Stimulated activated CD8-positive, alpha-beta memory T cell treated with anti-CD3 and anti-CD28 coated beads, Interleukin-2, amount 100 ng/mL, for 48 hours (primary cell): ENCODE measurements around the gene ZFP2.

Experiments used
- DNase-seq, 2 donors: peaks; one replicate each; pipeline ENCODE4 v3.0.0-alpha.2; 2020; ENCODE audit warnings: low read depth in 2 of 2

Gene ZFP2

DNA sequence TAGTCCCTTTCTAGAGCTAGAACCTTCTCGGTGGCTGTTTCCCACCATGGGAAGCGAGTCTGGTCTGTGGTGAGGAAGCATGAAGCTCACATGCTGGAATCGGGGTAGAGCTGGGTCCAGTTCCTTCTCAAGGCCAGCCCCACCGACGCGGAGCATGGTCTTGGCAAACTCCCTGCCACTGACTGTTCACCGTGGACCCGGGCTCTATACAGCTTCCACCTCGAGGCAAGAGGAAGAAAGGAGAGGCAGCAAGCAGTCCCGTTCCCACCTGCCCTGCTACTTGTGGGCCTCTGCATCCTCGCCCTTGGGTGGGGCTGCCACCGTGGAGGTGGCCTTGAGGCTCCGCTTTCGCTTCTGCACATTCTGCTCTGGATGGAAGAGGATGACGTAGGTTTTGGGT, 85.7 kb downstream of the ZFP2 start:
- no peak for DNase-seq
